HepG2 (cell line): ENCODE results near the gene BAZ2A. TPM values are rescaled to one million over a fixed set of nuclear protein-coding genes. Genes with fewer than 3 reads are reported as not detected.

Experiments
- CEBPG ChIP-seq: IDR thresholded peaks from 2 replicates; pipeline ENCODE4 v1.6.1; 2016
- CSRNP2 ChIP-seq: sonication (generic); formaldehyde crosslinking; conservative IDR thresholded peaks from 2 replicates; pipeline ENCODE4 v1.8.0; 2022; ENCODE audit warnings: low read depth, missing genetic modification reagents
- DMAP1 ChIP-seq: IDR thresholded peaks from 2 replicates; pipeline ENCODE4 v1.6.1; 2016
- FOSL2 ChIP-seq: sonication (generic); formaldehyde crosslinking; IDR thresholded peaks from 2 replicates; pipeline ENCODE4 v1.4.0; 2020; ENCODE audit warnings: missing genetic modification reagents
- FOXO4 ChIP-seq: sonication (generic); formaldehyde crosslinking; conservative IDR thresholded peaks from 2 replicates; pipeline ENCODE4 v1.8.1; 2023; ENCODE audit warnings: missing genetic modification reagents
- GATAD2A ChIP-seq: IDR thresholded peaks from 2 replicates; pipeline ENCODE4 v1.6.1; 2016
- MYNN ChIP-seq: sonication (generic); formaldehyde crosslinking; IDR thresholded peaks from 2 replicates; pipeline ENCODE4 v1.4.0; 2020; ENCODE audit warnings: mild to moderate bottlenecking, low read depth, missing genetic modification reagents
- NCOA5 ChIP-seq: sonication (generic); formaldehyde crosslinking; IDR thresholded peaks from 2 replicates; pipeline ENCODE4 v1.4.0; 2020; ENCODE audit warnings: missing genetic modification reagents
- PHF8 ChIP-seq: sonication (generic); formaldehyde crosslinking; IDR thresholded peaks from 2 replicates; pipeline ENCODE4 v1.5.0; 2020; ENCODE audit warnings: missing genetic modification reagents
- PITX1 ChIP-seq: sonication (generic); formaldehyde crosslinking; IDR thresholded peaks from 2 replicates; pipeline ENCODE4 v1.5.1; 2020; ENCODE audit warnings: mild to moderate bottlenecking, missing genetic modification reagents
- POLR2A ChIP-seq, 2 experiments: IDR thresholded peaks; 2 replicates each; pipeline ENCODE4 v1.6.1; 2011; ENCODE audit warnings: low read depth in 2 of 2, low read length in 2 of 2, mild to moderate bottlenecking in 1 of 2, moderate library complexity in 1 of 2; ENCODE audit not compliant: insufficient read depth in 1 of 2
- POLR2AphosphoS5 ChIP-seq: IDR thresholded peaks from 2 replicates; pipeline ENCODE4 v1.6.1; 2012; ENCODE audit warnings: low read depth, low read length
- PRDM10 ChIP-seq: sonication (generic); formaldehyde crosslinking; IDR thresholded peaks from 2 replicates; pipeline ENCODE4 v1.4.0; 2020; ENCODE audit warnings: low read depth, missing genetic modification reagents
- PRPF4 ChIP-seq: fragments of 200-400 bp; formaldehyde crosslinking; IDR thresholded peaks from 2 replicates; pipeline ENCODE4 v1.6.1; 2016; ENCODE audit warnings: low read length, low read depth; ENCODE audit not compliant: poor library complexity, severe bottlenecking
- REPIN1 ChIP-seq: sonication (generic); formaldehyde crosslinking; IDR thresholded peaks from 2 replicates; pipeline ENCODE4 v1.8.0; 2022; ENCODE audit warnings: missing genetic modification reagents, low read depth, mild to moderate bottlenecking, borderline replicate concordance
- SNAPC4 ChIP-seq: sonication (generic); formaldehyde crosslinking; IDR thresholded peaks from 2 replicates; pipeline ENCODE4 v1.4.0; 2020; ENCODE audit warnings: mild to moderate bottlenecking, missing genetic modification reagents
- ZNF160 ChIP-seq: sonication (generic); formaldehyde crosslinking; IDR thresholded peaks from 2 replicates; pipeline ENCODE4 v1.8.0; 2022; ENCODE audit warnings: mild to moderate bottlenecking, inconsistent platforms, missing genetic modification reagents
- ZNF33B ChIP-seq: sonication (generic); formaldehyde crosslinking; IDR thresholded peaks from 2 replicates; pipeline ENCODE4 v1.5.1; 2020; ENCODE audit warnings: mild to moderate bottlenecking, missing genetic modification reagents
- ZNF615 ChIP-seq: sonication (generic); formaldehyde crosslinking; IDR thresholded peaks from 2 replicates; pipeline ENCODE4 v1.5.0; 2020; ENCODE audit warnings: mild to moderate bottlenecking, missing genetic modification reagents, borderline replicate concordance
- ZNF761 ChIP-seq: sonication (generic); formaldehyde crosslinking; conservative IDR thresholded peaks from 2 replicates; pipeline ENCODE4 v1.4.0; 2020; ENCODE audit warnings: mild to moderate bottlenecking, missing genetic modification reagents
- polyA plus RNA-seq, 8 experiments: library from polyadenylated mRNA; depleted of rRNA in 3 of 8; stranded (reverse) in 7 of 8; unstranded in 1 of 8; fragments of >200 nt; fragmentation: Illumina TruSeq in 4 of 8; extraction: Trizol in 4 of 8; gene quantifications; 2 replicates each; pipeline versions ENCODE4 v1.2.1 to v1.2.3, GENCODE V29; 2011 to 2016; ENCODE audit warnings: low read depth in 4 of 8, missing spikeins in 1 of 8, mixed read lengths in 1 of 8; ENCODE audit not compliant: insufficient read depth in 1 of 8
- total RNA-seq, 5 experiments: library from RNA; depleted of rRNA; stranded (reverse); fragments of >200 nt; fragmentation: Illumina TruSeq; extraction: Trizol; gene quantifications; 2 replicates each; pipeline ENCODE4 v1.2.3, GENCODE V29; 2016; ENCODE audit warnings: low read depth in 1 of 5

BAZ2A gene
- total and polyA plus RNA-seq, 2 of the 13 experiments (the other 11 are each of a cell fraction or from before 2014, with no cell fraction given): 21.8 to 73.5 TPM

GRCh38 chr12:56634242-56634836 lies 4.2 kb upstream of the BAZ2A start (continued):
- no peak for TF ChIP-seq PRDM10 (CRISPR knock-in tag)
- no peak for TF ChIP-seq FOSL2
- no peak for TF ChIP-seq MYNN (CRISPR knock-in tag)
- TF ChIP-seq POLR2AphosphoS5: peak; percentile 32; the same call in 1 of the 2 replicates
- peak; percentile 38; the same call in 1 of the 2 replicates for TF ChIP-seq GATAD2A (CRISPR knock-in tag)
- no peak; the same call in 1 of the 2 replicates for TF ChIP-seq PITX1
- TF ChIP-seq ZNF761 (CRISPR knock-in tag): no peak
- no peak for TF ChIP-seq ZNF33B (CRISPR knock-in tag)
- TF ChIP-seq REPIN1 (CRISPR knock-in tag): no peak
- peak; percentile 10; the same call in 1 of the 2 replicates for TF ChIP-seq DMAP1 (CRISPR knock-in tag)
- TF ChIP-seq POLR2A (IDR thresholded peaks at IDR 0.05; ENCODE audit: insufficient read depth in 1 of 2, low read depth in 2 of 2, low read length in 2 of 2): peak in 1 of 2 experiments; percentile 40; a peak in 1 of 4 replicates
- no peak for TF ChIP-seq NCOA5 (CRISPR knock-in tag)
- 0 out of 2 replicates have a peak, but pooled peaks have one; percentile 67 for TF ChIP-seq ZNF615 (CRISPR knock-in tag)
- no peak for TF ChIP-seq PRPF4
- TF ChIP-seq CEBPG (CRISPR knock-in tag): no peak
- TF ChIP-seq PHF8 (CRISPR knock-in tag): peak; percentile 43; the same call in 1 of the 2 replicates
- TF ChIP-seq FOXO4 (CRISPR knock-in tag): no peak
- TF ChIP-seq ZNF160 (CRISPR knock-in tag): no peak
- no peak for TF ChIP-seq CSRNP2 (CRISPR knock-in tag)
- no peak for TF ChIP-seq SNAPC4
